HG02840 (cell line): ENCODE measurements around the gene PPP1R12A.

ENCODE experiments used
- ATAC-seq: cut with Tn5 transposase; IDR thresholded peaks from one replicate; pipeline ENCODE4 v1.9.1; 2021; ENCODE audit warnings: mild to moderate bottlenecking, moderate library complexity, moderate number of reproducible peaks; ENCODE audit not compliant: unreplicated experiment, low FRiP score

The PPP1R12A gene

DNA sequence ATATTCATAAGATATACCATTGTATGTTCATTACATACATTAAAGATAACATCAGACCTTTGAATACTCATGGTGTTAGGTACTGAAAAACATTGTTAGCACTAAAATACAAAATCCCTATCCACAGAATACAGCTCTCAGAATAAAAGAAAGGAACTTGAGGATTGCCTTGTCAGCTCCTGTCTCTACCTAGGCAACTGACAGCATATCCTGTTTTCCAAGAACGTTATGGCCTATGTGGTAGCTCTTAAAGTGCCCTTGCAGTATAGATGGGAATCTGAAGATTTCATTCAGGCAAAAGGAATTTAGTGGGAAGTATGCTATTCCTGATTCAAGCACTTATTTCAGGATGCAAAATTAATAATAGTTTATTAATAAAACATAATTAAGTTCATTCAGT lies 1.8 kb upstream of the PPP1R12A start:
- no peak for ATAC-seq

DNA sequence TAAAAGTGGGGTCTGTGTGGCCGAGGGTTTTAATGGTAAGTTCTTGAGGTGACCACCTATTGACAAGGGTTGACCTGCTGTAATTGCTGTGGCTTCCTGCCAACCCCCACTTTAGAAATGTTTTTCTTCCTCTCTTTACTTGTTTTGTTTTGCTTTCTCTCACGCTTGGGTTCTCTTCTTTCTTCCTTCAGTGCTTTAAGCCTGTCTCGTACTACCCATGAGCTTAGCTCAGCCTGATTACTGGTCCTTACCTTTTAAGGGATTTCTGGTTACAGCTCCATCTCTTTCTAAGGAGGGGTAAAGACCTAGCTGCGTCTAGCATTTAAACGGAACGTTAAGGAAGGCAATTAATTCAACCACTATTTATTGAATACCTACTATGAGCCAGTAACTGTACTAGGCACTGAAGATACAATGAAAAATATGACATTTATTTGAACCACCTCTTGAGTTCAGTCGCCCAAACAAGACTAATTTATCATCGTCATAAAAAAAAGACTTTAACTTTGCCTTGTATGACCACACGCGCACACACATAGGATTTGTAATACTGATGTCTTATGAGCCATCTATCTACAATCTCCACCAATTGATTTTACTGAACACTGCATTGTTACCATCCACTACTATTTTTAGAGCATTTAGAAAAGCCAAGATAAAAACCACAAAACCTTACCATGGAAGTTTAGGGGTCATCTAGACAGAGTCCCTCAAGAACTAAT lies 888 bp upstream of the PPP1R12A start:
- peak; percentile 19 for ATAC-seq

DNA sequence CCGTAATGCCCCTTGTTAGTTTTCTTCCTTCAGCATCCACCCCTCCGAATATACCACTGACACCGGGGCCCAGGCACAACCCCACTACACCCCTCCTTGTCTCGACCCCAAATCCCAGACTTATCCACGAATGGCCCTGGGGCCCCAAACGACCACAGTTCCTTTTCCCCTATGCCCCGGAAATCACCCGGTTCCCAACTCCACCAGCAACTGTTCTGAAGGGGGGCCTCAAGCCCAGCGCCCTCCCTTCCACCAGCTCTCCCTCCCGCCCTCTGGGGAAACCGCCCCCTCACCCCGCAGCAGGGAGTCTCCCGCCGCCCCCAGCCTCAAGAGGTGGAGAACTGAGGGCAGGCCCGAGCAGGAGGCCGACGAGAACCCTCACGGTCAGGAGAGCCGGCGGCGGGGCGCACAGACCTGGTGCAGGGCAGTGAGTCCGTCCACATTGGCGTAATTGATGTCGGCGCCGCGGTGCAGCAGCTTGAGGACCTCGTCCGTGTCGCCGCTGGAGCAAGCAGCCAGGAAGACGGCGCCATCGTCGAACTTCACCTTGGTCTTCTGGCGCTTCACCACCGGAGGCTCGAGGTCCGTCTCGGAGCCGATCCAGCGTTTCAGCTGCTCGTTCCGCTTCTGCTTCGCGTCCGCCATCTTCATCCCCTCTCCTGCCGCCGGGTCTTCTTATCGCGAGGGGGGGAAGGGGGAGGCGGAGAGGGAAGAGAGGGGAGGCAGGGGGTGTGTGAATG lies 446 bp downstream of the PPP1R12A start:
- peak; percentile 12 for ATAC-seq

DNA sequence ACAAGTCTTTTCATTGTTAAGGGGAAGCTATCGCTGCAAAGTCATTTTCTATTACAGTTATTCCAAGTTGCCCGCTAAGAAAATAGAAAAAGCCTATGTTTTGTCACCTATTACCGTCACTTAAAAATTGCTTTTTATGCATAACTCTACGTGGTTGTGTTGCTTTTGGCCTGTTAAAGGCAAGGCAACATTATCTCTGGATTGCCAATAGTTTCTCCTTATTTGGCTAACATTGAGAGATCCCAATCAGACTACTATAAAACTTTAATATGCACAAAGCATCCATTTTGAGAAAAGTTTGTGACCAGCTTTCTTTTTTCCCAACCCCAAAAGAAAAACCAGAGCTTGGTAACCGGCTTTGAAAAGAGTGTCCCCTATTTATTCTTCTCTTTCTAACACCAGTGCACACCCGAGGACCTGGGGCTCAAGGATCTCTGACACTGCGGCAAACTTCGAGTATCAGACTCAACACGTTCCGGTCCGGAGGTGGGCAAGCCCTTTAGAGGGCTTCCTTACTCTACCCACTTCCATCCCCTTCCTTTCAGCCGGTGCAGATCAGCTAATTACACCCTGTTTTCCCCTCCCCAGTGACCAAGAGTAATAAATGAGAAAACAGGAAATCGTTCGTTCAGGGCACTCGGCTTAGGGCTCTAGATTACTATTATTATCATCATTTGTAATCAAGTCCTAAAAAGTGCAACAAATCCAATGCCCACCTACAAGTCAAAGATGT lies 1.2 kb downstream of the PPP1R12A start:
- ATAC-seq, result no peak

DNA sequence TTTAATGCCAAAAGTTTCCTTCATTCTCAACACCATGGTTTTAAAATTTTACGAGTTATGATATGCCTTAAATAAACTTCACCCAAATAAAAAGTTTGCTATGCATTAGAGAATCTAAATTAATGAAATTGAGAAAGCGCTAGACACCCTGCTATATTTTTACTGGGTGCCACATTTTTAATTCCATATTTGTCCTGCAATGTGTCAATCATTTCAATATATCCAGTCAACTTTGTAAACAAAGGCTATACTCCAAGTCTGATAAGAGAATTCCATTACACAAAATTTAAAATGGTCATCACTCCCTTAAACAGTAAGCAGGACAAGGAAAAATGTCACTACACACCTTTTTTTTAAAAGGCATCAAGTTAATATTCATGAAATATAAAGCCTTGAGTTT lies 1.9 kb downstream of the PPP1R12A start:
- ATAC-seq, result no peak

DNA sequence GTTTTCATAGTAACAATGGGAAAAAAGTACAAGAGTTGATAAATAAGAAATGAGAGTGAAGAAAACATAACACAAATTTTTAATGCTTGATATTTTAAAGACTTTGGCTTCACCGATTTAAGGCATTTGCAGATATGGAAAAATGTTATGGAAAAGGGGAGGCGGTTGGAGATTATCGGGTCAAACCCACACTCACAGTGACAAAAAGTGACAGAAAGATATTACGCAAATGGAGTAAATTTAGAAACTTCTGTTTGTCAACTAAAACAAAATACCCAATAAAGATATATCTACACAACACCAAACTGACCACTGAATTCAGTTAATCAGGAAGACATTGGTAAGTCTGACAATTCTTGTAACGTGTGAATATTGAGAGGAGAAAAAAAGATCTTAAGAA lies 2.5 kb downstream of the PPP1R12A start:
- ATAC-seq, result no peak

DNA sequence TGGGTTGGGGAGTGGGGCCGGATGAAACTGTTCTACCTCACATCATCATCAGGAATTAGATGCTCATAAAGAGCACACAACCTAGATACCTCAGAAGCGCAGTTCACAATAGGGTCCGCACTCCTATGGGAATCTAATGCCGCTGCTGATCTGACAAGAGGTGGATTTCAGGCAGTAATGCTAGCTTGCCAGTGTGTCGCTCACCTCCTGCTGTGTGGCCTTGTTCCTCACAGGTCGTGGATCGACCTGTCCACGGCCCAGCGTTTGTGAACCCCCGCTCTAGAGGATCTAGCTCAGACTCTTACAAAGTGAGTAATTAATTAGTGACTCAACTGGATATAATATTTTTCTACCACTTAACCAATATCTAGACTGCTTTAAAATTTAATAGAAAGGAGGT lies 5.8 kb downstream of the PPP1R12A start:
- ATAC-seq, result no peak

DNA sequence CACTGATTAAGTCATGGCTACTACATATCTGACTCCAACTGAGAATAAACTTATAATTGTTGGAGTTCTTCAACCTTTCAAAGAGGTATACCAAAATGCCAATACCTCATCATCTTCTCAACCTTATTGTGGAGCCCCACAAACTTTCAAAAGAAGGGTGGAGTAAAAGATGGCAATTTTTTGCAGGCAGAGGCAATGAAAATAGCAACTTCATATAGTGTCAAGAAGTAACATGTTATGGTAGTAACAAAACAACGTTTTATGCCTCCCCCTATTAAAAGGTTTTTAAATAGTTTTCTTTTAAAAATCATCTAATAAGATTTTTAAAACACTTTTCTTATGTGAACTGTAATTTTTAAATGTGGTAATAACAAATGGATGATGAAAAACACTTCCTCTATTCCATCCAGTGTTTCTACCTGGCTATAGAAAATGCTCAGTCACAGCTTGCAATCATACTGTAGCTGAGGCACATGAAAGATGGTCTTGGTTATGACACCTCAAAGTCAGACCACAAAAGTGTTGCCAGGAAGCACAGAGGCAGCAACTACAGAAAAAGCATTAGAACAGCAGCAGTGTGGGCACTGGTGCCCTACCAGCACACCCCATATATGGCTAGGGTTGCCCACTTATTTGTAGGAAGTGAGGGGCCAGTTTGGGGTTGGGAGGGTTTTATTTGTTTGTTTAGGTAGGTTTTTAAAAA lies 7.0 kb downstream of the PPP1R12A start:
- peak; percentile 85 for ATAC-seq

DNA sequence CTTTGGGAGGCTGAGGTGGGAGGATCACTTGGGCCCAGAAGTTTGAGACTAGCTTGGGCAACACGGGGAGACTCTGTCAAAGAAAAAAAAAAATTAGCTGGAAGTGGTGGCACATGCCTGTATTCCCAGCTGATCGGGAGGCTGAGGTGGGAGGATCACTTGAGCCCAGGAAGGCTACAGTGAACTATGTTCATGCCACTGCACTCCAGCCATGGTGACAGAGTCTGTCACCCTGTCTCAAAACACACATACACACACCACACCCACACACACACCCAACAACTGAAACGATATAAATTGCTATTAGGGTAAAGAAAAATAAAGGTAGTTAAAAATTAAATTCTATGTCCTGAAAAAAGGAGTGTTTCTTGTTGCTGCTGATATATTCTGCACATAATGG lies 7.9 kb downstream of the PPP1R12A start:
- no peak for ATAC-seq

DNA sequence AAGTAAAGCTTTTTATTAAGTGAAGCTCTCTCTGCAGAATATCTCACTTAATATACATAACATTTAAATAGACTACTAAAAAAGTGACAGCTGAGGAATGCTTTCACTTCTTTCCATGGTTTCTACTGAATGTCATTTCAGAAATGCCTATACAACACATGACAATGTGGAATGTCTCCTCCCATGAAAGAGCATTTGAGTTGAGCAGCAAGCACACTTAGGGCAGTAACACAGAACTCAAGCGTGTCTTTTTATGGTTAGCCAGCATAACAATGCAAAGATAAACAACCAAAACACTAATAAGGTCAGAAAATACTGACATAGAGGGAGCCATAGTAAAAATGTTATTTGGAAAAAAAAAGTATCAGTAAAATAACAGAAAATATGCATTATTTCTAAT lies 9.4 kb downstream of the PPP1R12A start:
- ATAC-seq, result no peak

DNA sequence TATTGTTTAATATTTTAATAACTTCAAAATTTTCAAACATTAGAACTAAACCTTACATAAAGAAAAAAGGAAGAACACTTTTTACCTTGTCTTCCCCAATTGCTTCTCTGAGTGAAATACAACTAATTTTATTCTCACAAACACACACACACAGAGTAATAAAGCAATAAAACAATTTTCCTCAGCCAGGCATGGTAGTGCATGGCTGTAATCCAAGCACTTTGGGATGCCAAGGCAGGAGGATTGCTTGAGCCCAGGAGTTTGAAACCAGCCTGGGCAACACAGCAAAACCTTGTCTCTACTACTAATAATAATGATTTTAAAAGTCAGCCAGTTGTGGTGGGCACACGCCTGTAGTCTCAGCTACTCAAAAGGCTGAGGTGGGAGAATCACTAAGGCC lies 13.1 kb downstream of the PPP1R12A start:
- no peak for ATAC-seq

DNA sequence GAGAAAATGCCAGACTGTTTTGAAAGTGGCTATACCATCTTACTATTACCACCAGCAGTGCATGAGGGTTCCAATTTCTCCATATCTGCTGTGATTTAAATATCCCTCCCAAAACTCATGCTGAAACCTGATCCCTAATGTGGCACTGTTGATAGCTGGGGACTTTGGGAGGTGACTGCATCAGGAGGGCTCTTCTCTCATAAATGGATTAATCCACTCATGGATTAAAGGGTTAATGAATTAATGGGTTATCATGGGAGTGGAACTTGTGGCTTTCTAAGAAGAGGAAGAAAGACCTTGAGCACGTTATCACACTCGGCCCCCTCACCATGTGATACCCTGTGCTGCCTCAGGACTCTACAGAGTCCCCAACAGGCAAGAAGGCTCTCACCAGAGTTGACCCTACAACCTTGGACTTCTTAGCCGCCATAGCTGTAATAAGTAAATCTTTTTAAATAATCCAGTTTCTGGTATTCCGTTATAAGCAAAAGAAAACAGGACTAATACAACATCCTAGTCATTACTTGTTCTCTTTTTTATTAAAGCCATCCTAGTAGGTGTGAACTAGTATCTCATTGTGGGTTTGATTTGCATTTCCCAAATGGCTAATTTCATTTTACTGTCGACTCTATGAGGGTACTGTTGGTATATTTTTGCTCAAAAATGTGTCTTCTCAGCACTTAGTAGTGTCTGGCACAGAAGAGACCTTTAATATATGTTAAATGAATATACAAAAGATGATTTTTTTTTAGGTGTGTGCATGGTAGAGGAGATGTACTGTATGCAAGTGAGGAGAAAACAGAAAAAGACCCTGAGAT lies 14.3 kb downstream of the PPP1R12A start:
- ATAC-seq, result no peak

DNA sequence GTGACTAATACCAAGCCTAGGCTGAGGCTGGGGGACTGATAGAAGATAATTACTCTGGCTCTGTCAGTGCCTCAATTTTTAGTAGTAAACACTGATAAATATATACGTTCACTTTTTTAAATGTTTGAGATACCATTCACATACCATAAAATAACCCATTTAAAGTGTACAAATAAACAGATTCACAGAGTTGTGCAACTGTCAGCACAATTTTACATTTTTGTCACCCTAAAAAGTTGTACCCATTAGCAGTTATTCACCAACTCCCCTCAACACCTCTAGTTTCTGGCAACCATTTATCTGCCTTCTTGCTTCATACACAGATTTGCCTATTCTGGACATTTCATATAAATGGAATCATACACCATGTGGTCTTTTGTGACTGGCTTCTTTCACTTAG lies 15.1 kb downstream of the PPP1R12A start:
- ATAC-seq, result no peak

DNA sequence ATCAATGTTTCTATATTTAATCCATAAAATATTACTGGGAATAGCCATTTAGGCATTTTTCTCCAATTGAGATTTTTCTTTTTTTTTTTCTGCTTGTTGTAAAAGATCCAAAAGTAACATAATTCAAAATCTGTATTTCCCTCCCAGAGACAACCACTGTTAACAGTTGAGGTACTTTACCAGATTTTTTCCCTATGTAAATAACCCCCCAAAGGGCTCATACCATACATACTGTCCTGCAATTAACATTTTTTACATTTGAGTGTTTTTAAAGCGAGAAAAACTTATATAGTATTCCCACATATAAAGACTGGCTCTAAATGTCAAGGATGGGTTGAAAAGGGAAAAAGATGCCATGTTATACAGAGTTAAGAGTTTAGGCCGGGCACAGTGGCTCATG lies 18.1 kb downstream of the PPP1R12A start:
- no peak for ATAC-seq

DNA sequence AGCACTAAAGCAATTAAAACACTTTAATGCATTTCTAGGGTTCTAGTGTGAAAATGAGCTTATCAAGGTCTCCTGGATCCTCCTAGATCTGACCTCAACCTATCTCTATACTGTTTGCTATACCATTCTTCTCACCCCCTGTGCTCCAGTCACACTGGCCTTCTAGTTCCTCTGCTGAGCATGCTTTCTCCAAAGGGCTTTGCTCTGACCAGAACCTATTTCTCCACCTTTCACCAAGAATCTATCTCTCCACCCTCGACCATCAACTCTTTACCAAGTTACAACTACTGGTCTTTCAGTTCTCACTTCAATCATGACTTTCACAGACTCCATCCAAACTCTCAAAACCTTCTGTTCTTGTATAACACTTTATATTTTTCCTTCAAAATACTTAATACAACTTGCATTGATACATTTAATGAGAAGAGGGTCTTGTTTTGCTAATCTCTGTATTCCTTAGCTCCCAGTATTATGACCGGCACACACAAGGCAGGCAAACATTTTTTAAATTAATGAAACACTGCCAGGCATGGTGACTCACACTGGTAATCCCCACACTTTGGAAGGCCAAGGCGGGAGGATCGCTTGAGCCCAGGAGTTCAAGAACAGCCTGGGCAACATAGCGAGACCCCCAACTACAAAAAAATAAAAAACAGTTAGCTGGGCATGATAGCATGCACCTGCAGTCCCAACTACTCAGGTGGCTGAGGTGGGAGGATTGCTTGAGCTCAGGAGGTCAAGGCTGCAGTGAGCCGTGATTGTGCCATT lies 22.8 kb downstream of the PPP1R12A start:
- no peak for ATAC-seq

DNA sequence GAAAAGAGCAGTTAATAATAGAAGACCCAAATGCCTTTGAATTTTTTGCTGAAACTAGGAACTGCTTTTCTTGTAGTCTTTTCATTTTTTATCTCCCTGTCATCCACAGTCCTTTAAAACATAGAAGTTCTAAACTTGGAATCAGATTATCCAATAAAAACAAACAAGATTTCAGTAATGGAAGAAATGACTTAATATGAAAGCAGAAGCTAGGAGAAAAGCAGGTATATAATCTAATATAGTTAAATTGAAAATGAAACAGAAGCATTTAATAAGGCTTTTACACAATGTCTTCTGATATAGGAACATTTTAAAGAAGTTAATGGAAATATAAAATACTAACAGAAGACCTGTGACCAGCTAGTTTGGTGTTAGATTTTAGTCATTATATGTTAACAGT lies 26.5 kb downstream of the PPP1R12A start:
- ATAC-seq, result no peak

DNA sequence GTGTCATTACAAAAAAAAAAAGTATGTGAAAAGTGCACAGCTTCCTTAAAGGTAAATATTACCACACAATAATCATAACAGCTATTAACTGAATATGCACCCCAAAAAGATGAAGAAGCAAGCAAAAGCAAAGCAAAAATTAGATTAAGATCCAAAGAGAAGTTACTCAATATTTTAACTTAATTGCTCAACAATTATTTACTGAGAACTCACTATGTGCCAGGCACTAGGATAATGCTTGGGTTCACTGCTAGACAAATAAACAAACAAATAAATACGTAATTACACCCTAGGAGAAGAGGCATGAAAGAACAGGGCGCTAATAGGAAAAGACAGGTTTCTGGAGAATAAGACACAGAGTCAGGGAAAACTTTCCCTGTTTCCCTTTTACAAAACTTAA lies 33.4 kb downstream of the PPP1R12A start:
- ATAC-seq, result no peak

DNA sequence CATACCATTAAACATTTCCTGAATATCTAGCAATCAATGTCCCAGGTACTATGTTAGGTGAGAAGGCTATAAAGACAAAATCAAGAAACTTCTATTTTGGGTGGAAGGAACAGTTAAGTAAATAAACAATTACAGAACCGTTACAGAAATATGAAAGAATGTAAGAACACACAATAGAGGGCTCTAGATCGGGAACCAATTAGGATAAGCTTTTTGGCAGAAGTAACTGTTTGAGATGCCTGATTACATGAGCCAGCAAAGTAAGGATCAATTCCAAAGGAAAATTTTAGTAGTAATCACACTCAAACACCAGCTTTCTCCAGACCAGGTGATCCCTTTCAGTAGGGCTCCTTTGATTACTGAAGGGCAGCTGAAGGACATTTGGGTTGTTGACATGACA lies 33.9 kb downstream of the PPP1R12A start:
- ATAC-seq, result no peak

DNA sequence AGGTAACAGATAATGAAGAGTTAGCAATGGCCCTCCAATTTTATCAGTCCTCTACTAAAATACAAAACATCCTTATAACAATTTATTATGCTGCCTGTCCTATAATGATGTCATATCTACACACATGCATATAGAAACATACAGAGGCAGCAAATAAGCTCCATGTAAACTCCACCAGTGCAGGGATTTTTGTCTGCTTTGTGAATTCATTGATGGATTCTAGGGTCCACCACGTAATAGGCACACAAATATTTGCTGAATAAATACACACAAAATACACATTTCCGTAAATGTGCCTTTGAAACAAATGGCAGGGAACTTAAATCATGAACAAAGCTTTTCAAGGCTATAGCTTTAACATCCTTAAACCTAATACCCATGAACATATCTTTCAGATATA lies 34.7 kb downstream of the PPP1R12A start:
- no peak for ATAC-seq
